ENCODE results near the gene CCER1.
"Not testable (repeated sequence)": the region's sequence is repeated elsewhere in the genome, so short reads cannot be mapped to it uniquely, and the experiment has no call there.

CCER1 gene

DNA sequence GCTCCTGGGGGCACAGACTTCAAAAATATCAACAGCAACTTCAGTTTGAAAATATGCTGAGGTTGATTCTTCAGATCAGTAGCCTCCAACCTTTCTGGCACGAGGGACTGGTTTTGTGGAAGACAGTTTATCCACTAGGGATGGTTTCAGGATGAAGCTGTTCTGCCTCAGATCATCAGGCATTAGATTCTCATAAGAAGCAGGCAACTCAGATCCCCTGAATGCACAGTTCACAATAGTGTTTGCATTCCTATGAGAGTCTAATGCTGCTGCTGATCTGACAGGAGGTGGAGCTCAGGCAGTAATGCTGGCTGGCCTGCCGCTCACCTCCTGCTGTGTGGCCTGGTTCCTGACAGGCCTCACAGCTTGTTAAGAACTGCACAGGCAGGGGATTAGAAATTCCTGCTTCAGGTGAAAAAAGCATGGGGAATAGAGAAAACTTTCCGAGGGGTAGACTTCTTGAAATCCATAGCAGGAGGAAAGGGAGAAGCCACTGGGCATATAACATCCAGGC, 37.0 kb upstream of the CCER1 start:
- H3K36me3 ChIP-seq = no peaks in the 10 kb centered on the region
- H3K27ac ChIP-seq = no peak overlapping the region
- TF ChIP-seq, protein P1, sequence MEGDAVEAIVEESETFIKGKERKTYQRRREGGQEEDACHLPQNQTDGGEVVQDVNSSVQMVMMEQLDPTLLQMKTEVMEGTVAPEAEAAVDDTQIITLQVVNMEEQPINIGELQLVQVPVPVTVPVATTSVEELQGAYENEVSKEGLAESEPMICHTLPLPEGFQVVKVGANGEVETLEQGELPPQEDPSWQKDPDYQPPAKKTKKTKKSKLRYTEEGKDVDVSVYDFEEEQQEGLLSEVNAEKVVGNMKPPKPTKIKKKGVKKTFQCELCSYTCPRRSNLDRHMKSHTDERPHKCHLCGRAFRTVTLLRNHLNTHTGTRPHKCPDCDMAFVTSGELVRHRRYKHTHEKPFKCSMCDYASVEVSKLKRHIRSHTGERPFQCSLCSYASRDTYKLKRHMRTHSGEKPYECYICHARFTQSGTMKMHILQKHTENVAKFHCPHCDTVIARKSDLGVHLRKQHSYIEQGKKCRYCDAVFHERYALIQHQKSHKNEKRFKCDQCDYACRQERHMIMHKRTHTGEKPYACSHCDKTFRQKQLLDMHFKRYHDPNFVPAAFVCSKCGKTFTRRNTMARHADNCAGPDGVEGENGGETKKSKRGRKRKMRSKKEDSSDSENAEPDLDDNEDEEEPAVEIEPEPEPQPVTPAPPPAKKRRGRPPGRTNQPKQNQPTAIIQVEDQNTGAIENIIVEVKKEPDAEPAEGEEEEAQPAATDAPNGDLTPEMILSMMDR (IDR thresholded peaks at IDR 0.05) = no peak
- H3K4me1 ChIP-seq (ENCODE audit: control insufficient read depth in 1 of 2, insufficient read depth in 1 of 2, low read depth in 1 of 2, low read length in 1 of 2) = no peaks in the 10 kb centered on the region
- no peaks in the 10 kb centered on the region for H3K27me3 ChIP-seq
- no peak overlapping the region for H3K4me3 ChIP-seq (ENCODE audit: low read depth in 1 of 2, low read length in 1 of 2)
- H3K9me3 ChIP-seq = no peaks in the 10 kb centered on the region

DNA sequence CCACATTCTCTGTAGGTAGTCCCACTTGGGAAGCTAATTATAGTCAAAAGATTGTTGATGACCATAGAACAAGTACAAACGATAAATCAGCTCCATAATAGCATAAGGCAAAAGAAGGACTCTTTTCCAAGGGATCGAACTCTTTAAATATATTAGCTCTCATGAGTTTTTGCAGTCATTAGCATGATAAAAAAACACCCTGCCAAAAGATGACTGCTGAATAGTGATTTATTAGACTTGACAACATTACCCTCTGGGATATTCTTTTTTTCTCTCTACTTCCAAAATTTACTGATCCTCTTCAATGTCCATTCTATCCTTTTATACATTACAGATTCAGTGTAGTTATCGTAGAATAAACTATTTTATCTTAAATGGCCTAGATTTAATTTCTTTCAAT, 35.6 kb upstream of the CCER1 start:
- Histone ChIP-seq H3K27me3 (no peaks in the 10 kb centered on the region), H3K36me3 (no peaks in the 10 kb centered on the region), H3K4me3 (ENCODE audit: low read depth in 1 of 2, low read length in 1 of 2) (no peak overlapping the region), H3K9me3 (no peaks in the 10 kb centered on the region), H3K4me1 (ENCODE audit: control insufficient read depth in 1 of 2, insufficient read depth in 1 of 2, low read depth in 1 of 2, low read length in 1 of 2) (no peaks in the 10 kb centered on the region), H3K27ac (no peak overlapping the region)
- TF ChIP-seq, protein P1 (IDR thresholded peaks at IDR 0.05) = no peak

DNA sequence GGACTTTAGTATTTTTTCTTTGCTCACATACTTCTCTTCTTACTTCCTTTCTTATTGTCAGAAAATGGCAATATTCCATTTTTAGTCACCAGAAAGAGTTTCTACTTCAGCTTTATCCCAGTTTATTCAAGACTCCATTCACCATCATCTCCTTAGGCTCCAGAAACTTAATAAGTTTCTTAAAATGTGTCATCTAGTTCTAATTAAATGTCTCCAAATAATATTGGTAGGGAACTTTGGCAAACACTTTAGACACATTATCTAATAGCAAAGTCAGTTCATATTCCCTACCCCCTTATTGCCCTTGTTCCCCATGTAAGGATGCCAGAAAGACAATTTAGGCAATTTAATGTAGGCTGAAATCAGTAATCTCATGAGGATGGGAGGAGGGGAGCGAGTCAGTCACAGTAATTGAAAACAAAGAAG, 34.7 kb upstream of the CCER1 start:
- TF ChIP-seq, protein P1 (IDR thresholded peaks at IDR 0.05) = no peak
- no peaks in the 10 kb centered on the region for H3K9me3 ChIP-seq
- no peaks in the 10 kb centered on the region for H3K4me1 ChIP-seq (ENCODE audit: control insufficient read depth in 1 of 2, insufficient read depth in 1 of 2, low read depth in 1 of 2, low read length in 1 of 2)
- no peaks in the 10 kb centered on the region for H3K27me3 ChIP-seq
- no peak overlapping the region for H3K27ac ChIP-seq
- no peak overlapping the region for H3K4me3 ChIP-seq (ENCODE audit: low read depth in 1 of 2, low read length in 1 of 2)
- H3K36me3 ChIP-seq = no peaks in the 10 kb centered on the region

DNA sequence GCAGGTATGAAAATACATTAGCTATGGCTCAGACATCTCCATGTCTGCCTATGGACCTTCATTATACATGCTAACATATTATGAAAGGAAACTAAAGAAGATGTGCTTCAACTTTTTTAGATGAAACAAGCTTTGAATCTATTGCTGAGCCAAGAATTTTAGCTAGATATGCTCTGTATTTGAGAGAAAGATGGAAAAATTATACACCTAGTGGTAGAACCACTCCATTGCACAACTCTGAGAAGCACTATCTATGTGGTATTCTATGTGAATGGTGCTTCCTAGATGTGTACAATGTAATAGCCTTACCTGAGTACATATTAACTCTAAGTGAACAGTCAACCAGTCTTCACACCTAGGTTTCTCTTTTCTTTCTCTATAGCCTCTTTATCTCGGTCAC, 32.5 kb upstream of the CCER1 start:
- H3K4me1 ChIP-seq (ENCODE audit: control insufficient read depth in 1 of 2, insufficient read depth in 1 of 2, low read depth in 1 of 2, low read length in 1 of 2) = no peaks in the 10 kb centered on the region
- H3K27ac ChIP-seq = no peak overlapping the region
- H3K27me3 ChIP-seq = no peaks in the 10 kb centered on the region
- TF ChIP-seq, protein P1 (IDR thresholded peaks at IDR 0.05) = no peak
- no peaks in the 10 kb centered on the region for H3K36me3 ChIP-seq
- no peaks in the 10 kb centered on the region for H3K9me3 ChIP-seq
- no peak overlapping the region for H3K4me3 ChIP-seq (ENCODE audit: low read depth in 1 of 2, low read length in 1 of 2)

DNA sequence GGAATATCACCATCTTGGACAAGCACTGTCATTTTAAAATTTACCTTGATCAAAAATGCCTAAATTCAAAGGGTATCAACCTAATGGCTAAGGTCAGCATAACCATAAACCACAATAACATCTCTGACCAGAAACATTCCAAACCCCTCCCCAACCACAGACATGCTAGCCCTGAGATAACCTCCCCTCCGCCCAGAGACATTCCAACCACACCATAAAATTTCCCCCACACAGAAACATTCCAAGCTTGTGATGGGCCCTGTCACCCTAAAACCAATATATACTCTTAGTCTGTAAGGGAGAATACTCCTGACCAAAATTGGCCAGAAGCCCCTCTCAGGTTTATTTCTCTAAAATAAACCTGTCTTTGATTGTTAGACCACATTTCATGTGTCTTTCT, 32.1 kb upstream of the CCER1 start:
- Histone ChIP-seq H3K4me1 (ENCODE audit: control insufficient read depth in 1 of 2, insufficient read depth in 1 of 2, low read depth in 1 of 2, low read length in 1 of 2) (no peaks in the 10 kb centered on the region), H3K27me3 (no peaks in the 10 kb centered on the region), H3K36me3 (no peaks in the 10 kb centered on the region), H3K27ac (no peak overlapping the region), H3K9me3 (no peaks in the 10 kb centered on the region), H3K4me3 (ENCODE audit: low read depth in 1 of 2, low read length in 1 of 2) (no peak overlapping the region)
- TF ChIP-seq, protein P1 (IDR thresholded peaks at IDR 0.05) = no peak

DNA sequence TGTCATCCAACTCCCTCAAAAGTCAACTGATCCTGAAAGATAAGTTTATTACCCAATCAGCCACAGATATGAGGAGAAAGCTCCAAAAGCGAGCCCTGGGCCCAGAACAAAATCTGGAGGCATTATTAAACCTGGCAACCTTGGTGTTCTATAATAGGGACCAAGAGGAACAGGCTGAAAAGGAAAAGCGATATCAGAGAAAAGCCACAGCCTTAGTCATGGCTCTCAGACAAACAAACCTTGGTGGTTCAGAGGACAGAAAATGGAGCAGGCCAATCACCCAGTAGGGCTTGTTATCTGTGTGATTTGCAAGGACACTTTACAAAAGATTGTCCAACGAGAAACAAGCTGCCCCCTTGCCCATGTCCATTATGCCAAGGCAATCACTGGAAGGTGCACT, 30.4 kb upstream of the CCER1 start:
- not testable (repeated sequence) for H3K4me3 ChIP-seq (ENCODE audit: low read depth in 1 of 2, low read length in 1 of 2); H3K27me3 ChIP-seq; H3K4me1 ChIP-seq (ENCODE audit: control insufficient read depth in 1 of 2, insufficient read depth in 1 of 2, low read depth in 1 of 2, low read length in 1 of 2); H3K36me3 ChIP-seq; H3K27ac ChIP-seq; H3K9me3 ChIP-seq

All from neutrophil (primary cell).